Liver (tissue), 9 donors: ENCODE results near the gene PPP3R2. TPM values are rescaled to one million over a fixed set of nuclear protein-coding genes. Genes with fewer than 3 reads are reported as not detected.

ENCODE experiments used
- DNase-seq: peaks from one replicate; pipeline ENCODE4 v3.0.0-alpha.2; 2017; ENCODE audit warnings: low spot score
- H3K27ac ChIP-seq, 2 donors: one replicate each; pipeline ENCODE4 v1.7.0; 2013; ENCODE audit warnings: inconsistent platforms in 2 of 2, low read length in 2 of 2, control low read depth in 1 of 2, low read depth in 1 of 2, mild to moderate bottlenecking in 1 of 2
- H3K27me3 ChIP-seq, 4 donors: one replicate each; pipeline versions ENCODE4 v1.6.1 to v1.7.0; 2013; ENCODE audit warnings: low read length in 3 of 4, inconsistent platforms in 1 of 4, mild to moderate bottlenecking in 1 of 4, moderate library complexity in 1 of 4; ENCODE audit not compliant: control insufficient read depth in 4 of 4, insufficient read depth in 4 of 4
- H3K36me3 ChIP-seq, 4 donors: one replicate each; pipeline versions ENCODE4 v1.6.1 to v1.7.0; 2013; ENCODE audit warnings: low read length in 3 of 4, mild to moderate bottlenecking in 3 of 4, low read depth in 1 of 4, moderate library complexity in 1 of 4; ENCODE audit not compliant: control insufficient read depth in 4 of 4, insufficient read depth in 3 of 4
- H3K4me1 ChIP-seq, 4 donors: one replicate each; pipeline versions ENCODE4 v1.6.1 to v1.7.0; 2013; ENCODE audit warnings: low read length in 3 of 4, mild to moderate bottlenecking in 3 of 4, moderate library complexity in 1 of 4; ENCODE audit not compliant: control insufficient read depth in 4 of 4, insufficient read depth in 4 of 4
- H3K4me3 ChIP-seq, 3 donors: one replicate each; pipeline versions ENCODE4 v1.6.1 to v1.7.0; 2013; ENCODE audit warnings: low read length in 3 of 3, control low read depth in 1 of 3, low read depth in 1 of 3, mild to moderate bottlenecking in 1 of 3
- H3K9ac ChIP-seq, 2 donors: one replicate each; pipeline ENCODE4 v1.7.0; 2013; ENCODE audit warnings: low read length in 2 of 2, mild to moderate bottlenecking in 2 of 2, moderate library complexity in 2 of 2, control low read depth in 1 of 2, low read depth in 1 of 2
- H3K9me3 ChIP-seq, 4 donors: one replicate each; pipeline versions ENCODE4 v1.6.1 to v1.7.0; 2013; ENCODE audit warnings: low read length in 3 of 4; ENCODE audit not compliant: control insufficient read depth in 4 of 4
- EGR1 ChIP-seq, 2 donors: IDR thresholded peaks; 2 replicates each; pipeline ENCODE4 v1.6.1; 2016 to 2018; ENCODE audit warnings: antibody characterized with exemption in 2 of 2, low read depth in 2 of 2
- FOXA1 ChIP-seq: IDR thresholded peaks from 2 replicates; pipeline ENCODE4 v1.6.1; 2016; ENCODE audit warnings: antibody characterized with exemption
- FOXA2 ChIP-seq: IDR thresholded peaks from 2 replicates; pipeline ENCODE4 v1.6.1; 2016; ENCODE audit warnings: antibody characterized with exemption
- GABPA ChIP-seq, 2 donors: IDR thresholded peaks in 1 of 2; conservative IDR thresholded peaks in 1 of 2; 2 replicates each; pipeline ENCODE4 v1.6.1; 2016; ENCODE audit warnings: antibody characterized with exemption in 2 of 2, mild to moderate bottlenecking in 1 of 2, moderate library complexity in 1 of 2
- HNF4A ChIP-seq, 2 donors: conservative IDR thresholded peaks; 2 replicates each; pipeline ENCODE4 v1.6.1; 2016; ENCODE audit warnings: antibody characterized with exemption in 2 of 2, mild to moderate bottlenecking in 2 of 2
- HNF4G ChIP-seq: IDR thresholded peaks from 2 replicates; pipeline ENCODE4 v1.6.1; 2016; ENCODE audit warnings: antibody characterized with exemption
- JUND ChIP-seq, 2 donors: IDR thresholded peaks; 2 replicates each; pipeline ENCODE4 v1.6.1; 2016; ENCODE audit warnings: antibody characterized with exemption in 2 of 2
- MAX ChIP-seq: IDR thresholded peaks from 2 replicates; pipeline ENCODE4 v1.6.1; 2016; ENCODE audit warnings: antibody characterized with exemption
- NR2F2 ChIP-seq: IDR thresholded peaks from 2 replicates; pipeline ENCODE4 v1.6.1; 2016; ENCODE audit warnings: antibody characterized with exemption
- RAD21 ChIP-seq, 2 donors: IDR thresholded peaks; 2 replicates each; pipeline ENCODE4 v1.6.1; 2016; ENCODE audit warnings: antibody characterized with exemption in 2 of 2, mild to moderate bottlenecking in 2 of 2
- RXRA ChIP-seq, 2 donors: IDR thresholded peaks; 2 replicates each; pipeline ENCODE4 v1.6.1; 2017 to 2018; ENCODE audit warnings: antibody characterized with exemption in 2 of 2, mild to moderate bottlenecking in 1 of 2
- SP1 ChIP-seq: IDR thresholded peaks from 2 replicates; pipeline ENCODE4 v1.6.1; 2018; ENCODE audit warnings: antibody characterized with exemption, mild to moderate bottlenecking
- TAF1 ChIP-seq: conservative IDR thresholded peaks from 2 replicates; pipeline ENCODE4 v1.6.1; 2016; ENCODE audit warnings: antibody characterized with exemption, mild to moderate bottlenecking
- YY1 ChIP-seq: IDR thresholded peaks from 2 replicates; pipeline ENCODE4 v1.6.1; 2016; ENCODE audit warnings: antibody characterized with exemption, mild to moderate bottlenecking
- polyA plus RNA-seq, 2 donors: library from polyadenylated mRNA; stranded (reverse) in 1 of 2; unstranded in 1 of 2; fragments of 200-250 nt in 1 of 2; fragments of >200 nt in 1 of 2; fragmentation: Nextera tagmentation in 1 of 2; extraction: Ambion mirVana in 1 of 2; gene quantifications; one replicate each; pipeline versions ENCODE4 v1.2.1 to v1.2.3, GENCODE V29; 2013 to 2015
- total RNA-seq, 2 donors: library from RNA; depleted of rRNA; stranded (reverse); fragments of >200 nt; gene quantifications; one replicate each; pipeline ENCODE4 v1.2.3, GENCODE V29; 2014
- TF ChIP-seq, protein P1 (sequence below): IDR thresholded peaks from 2 replicates; pipeline ENCODE4 v1.6.1; 2016; ENCODE audit warnings: antibody characterized with exemption
- TF ChIP-seq, protein P2 (sequence below): IDR thresholded peaks from 2 replicates; pipeline ENCODE4 v1.6.1; 2016; ENCODE audit warnings: antibody characterized with exemption, mild to moderate bottlenecking
- TF ChIP-seq, protein P3 (sequence below): IDR thresholded peaks from 2 replicates; pipeline ENCODE4 v1.6.1; 2016; ENCODE audit warnings: antibody characterized with exemption
- TF ChIP-seq, protein P4 (sequence below): fragments of 150-350 bp; IDR thresholded peaks from 2 replicates; pipeline ENCODE4 v1.5.1; 2017; ENCODE audit warnings: improper control_type of control experiment, low read depth, low read length; ENCODE audit not compliant: missing input control
- donor health status: healthy.
- donor health status: healthy.
- donor health status: healthy.
- donor health status: healthy.
- donor health status: healthy.

Gene PPP3R2
- total and polyA plus RNA-seq, 4 donors: 0.08 TPM; not detected in 3

GRCh38 chr9:101591787-101592446 is 2.9 kb downstream of the PPP3R2 start:
- H3K9ac ChIP-seq: no peak overlapping the region
- H3K36me3 ChIP-seq: no peaks in the 10 kb centered on the region
- no peak overlapping the region for H3K27ac ChIP-seq
- no peaks in the 10 kb centered on the region for H3K9me3 ChIP-seq
- DNase-seq: no peak
- H3K27me3 ChIP-seq: no peaks in the 10 kb centered on the region
- no peak for TF ChIP-seq NR2F2
- no peak for TF ChIP-seq JUND (IDR thresholded peaks at IDR 0.05)
- no peak for TF ChIP-seq FOXA1
- TF ChIP-seq TAF1: no peak
- TF ChIP-seq HNF4A (conservative IDR thresholded peaks at IDR 0.05): no peak
- TF ChIP-seq MAX: no peak
- TF ChIP-seq GABPA (IDR thresholded peaks at IDR 0.05 in 1 of 2, conservative IDR thresholded peaks at IDR 0.05 in 1 of 2): no peak
- TF ChIP-seq, protein P1, sequence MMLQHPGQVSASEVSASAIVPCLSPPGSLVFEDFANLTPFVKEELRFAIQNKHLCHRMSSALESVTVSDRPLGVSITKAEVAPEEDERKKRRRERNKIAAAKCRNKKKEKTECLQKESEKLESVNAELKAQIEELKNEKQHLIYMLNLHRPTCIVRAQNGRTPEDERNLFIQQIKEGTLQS: no peak
- TF ChIP-seq HNF4G: no peak
- no peak for TF ChIP-seq RXRA (IDR thresholded peaks at IDR 0.05)
- TF ChIP-seq YY1: no peak
- TF ChIP-seq, protein P2, sequence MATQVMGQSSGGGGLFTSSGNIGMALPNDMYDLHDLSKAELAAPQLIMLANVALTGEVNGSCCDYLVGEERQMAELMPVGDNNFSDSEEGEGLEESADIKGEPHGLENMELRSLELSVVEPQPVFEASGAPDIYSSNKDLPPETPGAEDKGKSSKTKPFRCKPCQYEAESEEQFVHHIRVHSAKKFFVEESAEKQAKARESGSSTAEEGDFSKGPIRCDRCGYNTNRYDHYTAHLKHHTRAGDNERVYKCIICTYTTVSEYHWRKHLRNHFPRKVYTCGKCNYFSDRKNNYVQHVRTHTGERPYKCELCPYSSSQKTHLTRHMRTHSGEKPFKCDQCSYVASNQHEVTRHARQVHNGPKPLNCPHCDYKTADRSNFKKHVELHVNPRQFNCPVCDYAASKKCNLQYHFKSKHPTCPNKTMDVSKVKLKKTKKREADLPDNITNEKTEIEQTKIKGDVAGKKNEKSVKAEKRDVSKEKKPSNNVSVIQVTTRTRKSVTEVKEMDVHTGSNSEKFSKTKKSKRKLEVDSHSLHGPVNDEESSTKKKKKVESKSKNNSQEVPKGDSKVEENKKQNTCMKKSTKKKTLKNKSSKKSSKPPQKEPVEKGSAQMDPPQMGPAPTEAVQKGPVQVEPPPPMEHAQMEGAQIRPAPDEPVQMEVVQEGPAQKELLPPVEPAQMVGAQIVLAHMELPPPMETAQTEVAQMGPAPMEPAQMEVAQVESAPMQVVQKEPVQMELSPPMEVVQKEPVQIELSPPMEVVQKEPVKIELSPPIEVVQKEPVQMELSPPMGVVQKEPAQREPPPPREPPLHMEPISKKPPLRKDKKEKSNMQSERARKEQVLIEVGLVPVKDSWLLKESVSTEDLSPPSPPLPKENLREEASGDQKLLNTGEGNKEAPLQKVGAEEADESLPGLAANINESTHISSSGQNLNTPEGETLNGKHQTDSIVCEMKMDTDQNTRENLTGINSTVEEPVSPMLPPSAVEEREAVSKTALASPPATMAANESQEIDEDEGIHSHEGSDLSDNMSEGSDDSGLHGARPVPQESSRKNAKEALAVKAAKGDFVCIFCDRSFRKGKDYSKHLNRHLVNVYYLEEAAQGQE: no peak
- TF ChIP-seq, protein P3, sequence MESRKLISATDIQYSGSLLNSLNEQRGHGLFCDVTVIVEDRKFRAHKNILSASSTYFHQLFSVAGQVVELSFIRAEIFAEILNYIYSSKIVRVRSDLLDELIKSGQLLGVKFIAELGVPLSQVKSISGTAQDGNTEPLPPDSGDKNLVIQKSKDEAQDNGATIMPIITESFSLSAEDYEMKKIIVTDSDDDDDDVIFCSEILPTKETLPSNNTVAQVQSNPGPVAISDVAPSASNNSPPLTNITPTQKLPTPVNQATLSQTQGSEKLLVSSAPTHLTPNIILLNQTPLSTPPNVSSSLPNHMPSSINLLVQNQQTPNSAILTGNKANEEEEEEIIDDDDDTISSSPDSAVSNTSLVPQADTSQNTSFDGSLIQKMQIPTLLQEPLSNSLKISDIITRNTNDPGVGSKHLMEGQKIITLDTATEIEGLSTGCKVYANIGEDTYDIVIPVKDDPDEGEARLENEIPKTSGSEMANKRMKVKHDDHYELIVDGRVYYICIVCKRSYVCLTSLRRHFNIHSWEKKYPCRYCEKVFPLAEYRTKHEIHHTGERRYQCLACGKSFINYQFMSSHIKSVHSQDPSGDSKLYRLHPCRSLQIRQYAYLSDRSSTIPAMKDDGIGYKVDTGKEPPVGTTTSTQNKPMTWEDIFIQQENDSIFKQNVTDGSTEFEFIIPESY: no peak
- TF ChIP-seq, protein P4, sequence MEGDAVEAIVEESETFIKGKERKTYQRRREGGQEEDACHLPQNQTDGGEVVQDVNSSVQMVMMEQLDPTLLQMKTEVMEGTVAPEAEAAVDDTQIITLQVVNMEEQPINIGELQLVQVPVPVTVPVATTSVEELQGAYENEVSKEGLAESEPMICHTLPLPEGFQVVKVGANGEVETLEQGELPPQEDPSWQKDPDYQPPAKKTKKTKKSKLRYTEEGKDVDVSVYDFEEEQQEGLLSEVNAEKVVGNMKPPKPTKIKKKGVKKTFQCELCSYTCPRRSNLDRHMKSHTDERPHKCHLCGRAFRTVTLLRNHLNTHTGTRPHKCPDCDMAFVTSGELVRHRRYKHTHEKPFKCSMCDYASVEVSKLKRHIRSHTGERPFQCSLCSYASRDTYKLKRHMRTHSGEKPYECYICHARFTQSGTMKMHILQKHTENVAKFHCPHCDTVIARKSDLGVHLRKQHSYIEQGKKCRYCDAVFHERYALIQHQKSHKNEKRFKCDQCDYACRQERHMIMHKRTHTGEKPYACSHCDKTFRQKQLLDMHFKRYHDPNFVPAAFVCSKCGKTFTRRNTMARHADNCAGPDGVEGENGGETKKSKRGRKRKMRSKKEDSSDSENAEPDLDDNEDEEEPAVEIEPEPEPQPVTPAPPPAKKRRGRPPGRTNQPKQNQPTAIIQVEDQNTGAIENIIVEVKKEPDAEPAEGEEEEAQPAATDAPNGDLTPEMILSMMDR: no peak
- no peak for TF ChIP-seq RAD21 (IDR thresholded peaks at IDR 0.05)
- TF ChIP-seq FOXA2: no peak
- TF ChIP-seq EGR1 (IDR thresholded peaks at IDR 0.05; ENCODE audit: low read depth in 2 of 2): no peak
- TF ChIP-seq SP1: no peak
- no peaks in the 10 kb centered on the region for H3K4me1 ChIP-seq
- H3K4me3 ChIP-seq: no peak overlapping the region
